ENCODE results near the gene PRKCH. TPM values are rescaled to one million over a fixed set of nuclear protein-coding genes. Genes with fewer than 3 reads are reported as not detected.

The PRKCH gene
- polyA plus RNA-seq, 3 donors, result 5.1 to 19.7 (median 10.1) TPM

DNA sequence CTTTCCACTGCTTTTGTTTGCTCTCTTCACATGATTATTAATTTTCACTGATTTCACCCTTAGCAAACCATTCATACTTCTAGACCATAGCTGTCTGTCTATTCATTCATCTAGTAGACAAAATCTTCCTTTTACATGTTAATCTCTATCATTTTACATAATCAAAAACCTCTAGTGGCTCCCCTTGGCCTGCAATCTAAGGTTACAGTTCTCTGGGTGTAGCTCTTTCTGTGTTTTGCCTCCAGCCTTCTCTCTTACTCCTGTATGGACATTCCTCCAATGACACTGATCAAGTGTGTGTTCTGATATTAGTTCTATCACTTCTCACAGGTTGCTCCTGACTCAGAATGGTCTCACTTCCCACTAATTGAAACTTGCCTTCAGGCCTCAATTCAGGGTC, 56.4 kb downstream of the PRKCH start:
- H3K27ac ChIP-seq (ENCODE audit: low read depth, low read length), result no peak overlapping the region

DNA sequence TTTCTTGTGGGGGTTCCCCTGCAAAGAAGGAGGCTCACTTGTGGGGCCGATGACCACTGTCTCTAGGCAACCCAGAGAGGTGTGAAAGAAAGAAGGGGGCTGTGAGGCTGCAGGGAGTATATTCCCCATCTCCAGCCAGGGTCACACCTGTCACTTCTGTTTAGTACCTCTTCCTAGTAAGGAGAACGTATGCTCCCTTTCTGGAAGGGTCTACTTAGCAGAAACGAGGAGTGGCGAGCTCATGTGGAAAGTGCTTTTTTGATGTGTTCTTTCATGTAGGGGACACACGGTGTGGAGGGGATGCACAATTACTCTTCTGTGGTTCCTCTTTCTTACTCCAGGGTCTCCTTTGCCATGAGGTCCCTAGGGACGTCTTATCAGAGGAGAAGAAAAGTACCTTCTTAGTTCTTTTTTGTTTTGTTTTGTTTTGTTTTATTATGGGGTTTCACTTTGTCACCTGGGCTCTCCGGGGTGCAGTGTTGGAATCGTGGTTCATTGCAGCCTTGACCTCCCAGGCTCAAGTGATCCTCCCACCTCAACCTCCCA, 58.3 kb downstream of the PRKCH start:
- H3K27ac ChIP-seq (ENCODE audit: low read depth, low read length), result no peak overlapping the region
- WGBS, 3 donors, result 79 to 91% (median 81%) methylated on average over 8 of the region's 8 CpGs

DNA sequence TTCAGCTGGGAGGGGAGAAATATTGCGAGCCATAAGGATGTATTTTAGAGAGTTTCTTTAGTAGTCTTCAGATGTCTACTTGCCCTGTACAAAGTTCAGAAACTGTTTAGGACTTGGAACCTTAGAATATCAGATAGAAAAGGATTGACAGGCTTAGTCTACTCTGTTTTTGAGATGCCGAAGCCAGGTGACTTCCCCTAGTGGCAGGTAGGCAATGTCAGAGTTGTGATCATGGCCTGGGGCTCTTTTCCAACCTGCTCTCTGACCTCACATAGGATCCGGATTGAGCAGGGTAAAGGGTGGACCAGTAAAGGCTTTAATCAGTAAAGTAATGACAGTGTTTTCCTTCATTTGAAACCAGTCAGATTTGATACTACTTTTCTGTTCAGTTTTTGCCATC, 59.6 kb downstream of the PRKCH start:
- 85 to 92% (median 86%) methylated on average over 3 of the region's 3 CpGs for WGBS, 3 donors
- H3K27ac ChIP-seq (ENCODE audit: low read depth, low read length), result no peak overlapping the region

DNA sequence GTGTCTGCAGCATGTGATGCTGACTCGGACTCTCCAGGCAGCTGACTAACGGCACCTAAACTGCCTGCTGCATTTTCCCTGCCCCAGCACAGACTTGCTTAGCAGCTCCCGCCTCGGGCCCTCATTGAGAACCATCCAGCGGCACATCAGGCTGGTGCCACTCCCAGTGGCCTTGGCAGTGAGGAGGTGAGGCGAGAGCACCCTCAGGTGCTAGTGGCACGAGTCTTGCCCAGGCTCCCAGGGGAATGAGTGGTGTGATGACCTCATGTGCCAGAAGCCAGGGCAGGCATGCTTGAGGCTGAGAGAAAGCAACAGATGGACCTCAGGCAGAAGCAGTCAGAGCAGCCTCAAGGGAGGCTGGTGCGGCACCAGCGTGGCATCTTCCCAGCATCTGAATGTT, 60.2 kb downstream of the PRKCH start:
- 49 to 88% (median 87%) methylated on average over 9 of the region's 9 CpGs for WGBS, 3 donors
- no peak overlapping the region for H3K27ac ChIP-seq (ENCODE audit: low read depth, low read length)

DNA sequence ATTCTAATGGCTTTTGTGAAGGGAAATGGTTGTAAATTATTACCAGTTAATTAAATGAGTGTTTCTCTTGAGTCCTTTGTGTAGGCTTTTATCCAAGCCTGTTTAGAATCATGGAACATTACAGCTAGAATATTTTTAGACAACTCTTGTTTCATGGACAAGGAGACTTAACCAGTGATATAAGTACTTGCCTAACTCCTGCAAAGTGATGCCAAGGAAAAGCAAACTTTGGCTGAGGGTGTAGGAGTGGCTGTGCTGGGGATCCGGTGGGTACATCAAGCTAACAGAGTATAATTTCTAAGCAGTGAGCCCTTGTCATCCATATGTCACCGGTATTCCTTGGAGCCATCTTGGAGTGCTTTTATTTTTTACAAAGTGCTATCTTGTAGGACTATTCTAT, 61.5 kb downstream of the PRKCH start:
- no peak overlapping the region for H3K27ac ChIP-seq (ENCODE audit: low read depth, low read length)
- 81 to 87% (median 87%) methylated on average over 2 of the region's 2 CpGs for WGBS, 3 donors

DNA sequence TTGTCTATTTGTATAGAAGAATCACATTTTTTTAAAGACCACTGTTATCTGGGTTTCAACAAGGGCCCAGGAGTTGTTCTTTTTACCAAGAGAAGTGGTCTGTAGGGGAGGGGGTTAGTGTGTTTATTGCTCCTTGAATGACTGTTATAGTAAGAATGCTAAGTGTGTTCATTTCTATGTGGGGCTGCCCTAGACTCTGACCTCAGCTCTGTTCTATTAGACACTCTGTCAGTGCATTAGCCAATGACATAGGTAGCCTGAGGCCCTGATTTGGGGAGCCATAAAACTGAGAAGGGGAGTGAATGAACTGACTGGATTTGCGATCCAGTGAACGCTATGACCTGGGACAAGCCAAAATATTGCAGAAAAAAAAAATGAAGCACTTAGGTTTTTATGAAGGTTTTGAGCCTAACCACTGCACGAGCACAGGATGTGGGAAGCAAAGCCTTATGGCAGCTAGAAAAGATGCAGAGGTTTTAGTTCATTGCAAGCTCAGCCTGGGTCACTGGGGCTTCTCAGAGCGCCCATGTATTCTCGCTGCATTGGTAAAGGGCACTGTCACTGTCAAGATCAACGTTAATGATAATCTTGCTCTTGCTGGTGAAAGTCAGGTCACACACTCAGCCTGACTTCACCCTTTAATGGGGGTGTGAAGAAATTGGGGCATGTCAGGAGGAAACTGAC, 63.8 kb downstream of the PRKCH start:
- H3K27ac ChIP-seq (ENCODE audit: low read depth, low read length), result no peak overlapping the region
- WGBS, 3 donors, result 46 to 77% (median 56%) methylated on average over 6 of the region's 6 CpGs

DNA sequence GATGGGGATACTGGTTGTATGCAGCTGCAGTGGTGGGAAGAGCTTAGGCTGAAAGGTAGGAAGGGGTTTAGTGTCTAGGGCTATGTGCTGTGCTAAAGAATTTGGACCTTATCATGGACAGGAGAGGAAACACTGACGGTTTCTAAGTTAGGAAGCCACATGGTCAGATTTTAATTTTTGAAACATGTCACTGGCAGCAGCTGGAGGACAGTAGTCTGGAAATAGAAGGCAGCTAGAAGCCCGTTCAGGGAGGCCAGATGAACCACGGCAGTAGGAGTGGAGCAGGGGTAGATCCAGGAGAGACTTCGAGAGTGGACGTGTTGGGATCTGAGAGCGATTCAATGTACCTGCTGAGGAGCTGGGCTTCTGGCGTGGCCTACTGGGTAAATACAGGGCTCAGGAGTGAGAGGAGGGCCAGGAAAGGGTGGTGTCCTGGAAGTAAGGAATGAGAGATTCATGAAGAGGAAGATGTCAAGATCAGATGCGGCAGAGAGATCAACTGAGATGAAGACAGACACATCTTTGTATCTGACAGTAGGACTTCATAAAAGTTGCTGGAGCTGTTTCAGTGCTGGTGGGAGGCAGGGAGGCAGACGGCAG, 64.9 kb downstream of the PRKCH start:
- 87 to 91% (median 89%) methylated on average over 9 of the region's 9 CpGs for WGBS, 3 donors
- H3K27ac ChIP-seq (ENCODE audit: low read depth, low read length), result no peak overlapping the region

DNA sequence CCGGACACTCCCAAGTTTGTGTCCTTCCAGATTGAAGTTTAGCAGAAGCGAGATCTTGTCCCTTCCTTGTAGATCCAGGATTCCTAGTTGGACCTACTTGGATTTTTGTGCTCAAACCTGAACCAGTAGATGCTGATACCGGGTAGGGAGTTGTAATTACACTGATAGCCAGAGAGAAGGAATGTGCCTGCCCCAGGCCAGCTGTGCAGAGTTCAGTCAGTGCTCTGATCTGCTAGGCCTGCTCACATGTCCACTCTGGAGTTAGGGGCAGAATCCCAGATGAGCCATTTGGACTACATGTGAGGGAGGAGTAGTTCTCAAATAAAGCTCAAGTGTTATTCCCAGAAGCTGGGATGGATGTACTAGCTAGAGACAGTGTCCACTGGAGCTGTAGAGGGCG, 65.7 kb downstream of the PRKCH start:
- WGBS, 3 donors, result 77 to 89% (median 79%) methylated on average over 4 of the region's 4 CpGs
- H3K27ac ChIP-seq (ENCODE audit: low read depth, low read length), result no peak overlapping the region

DNA sequence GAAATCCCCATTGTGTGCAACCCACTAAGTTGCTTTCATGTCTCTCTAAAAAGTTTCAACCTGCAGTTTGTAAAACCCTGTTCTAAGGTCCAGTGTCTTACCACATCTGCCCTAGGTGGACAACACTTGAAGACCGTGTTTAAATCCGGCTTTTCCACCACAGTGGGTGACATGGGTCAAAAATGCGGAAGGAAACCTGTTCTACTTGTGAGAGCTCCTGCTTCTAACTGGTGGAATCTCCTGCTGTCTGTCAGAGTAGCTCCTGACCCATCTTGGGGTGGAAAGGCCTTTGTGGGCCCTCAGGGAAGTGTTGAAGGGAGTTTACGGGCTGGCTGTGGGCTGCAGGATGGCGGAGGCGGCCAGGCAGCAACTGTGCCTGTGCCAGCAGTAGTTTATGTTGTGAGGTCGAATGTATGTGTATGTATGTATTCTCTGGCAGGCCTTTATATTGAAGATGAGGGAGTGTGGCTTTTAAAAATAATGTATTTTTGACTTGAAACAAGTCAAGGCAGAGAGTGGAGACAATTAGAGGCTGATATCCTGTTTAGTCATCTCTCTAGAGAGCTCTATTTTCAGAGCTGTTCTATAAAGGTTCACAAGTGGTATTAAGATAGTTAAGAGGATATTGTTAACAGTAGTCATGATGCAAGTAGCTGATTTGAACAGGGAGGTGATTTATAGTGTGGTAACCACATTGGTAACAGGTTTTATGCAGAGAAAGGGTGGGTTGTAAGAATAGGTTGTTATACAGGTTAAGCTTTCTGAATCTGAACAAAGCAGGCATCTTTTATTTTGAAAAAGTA, 67.0 kb downstream of the PRKCH start:
- WGBS, 3 donors, result 50 to 79% (median 59%) methylated on average over 7 of the region's 7 CpGs
- no peak overlapping the region for H3K27ac ChIP-seq (ENCODE audit: low read depth, low read length)

DNA sequence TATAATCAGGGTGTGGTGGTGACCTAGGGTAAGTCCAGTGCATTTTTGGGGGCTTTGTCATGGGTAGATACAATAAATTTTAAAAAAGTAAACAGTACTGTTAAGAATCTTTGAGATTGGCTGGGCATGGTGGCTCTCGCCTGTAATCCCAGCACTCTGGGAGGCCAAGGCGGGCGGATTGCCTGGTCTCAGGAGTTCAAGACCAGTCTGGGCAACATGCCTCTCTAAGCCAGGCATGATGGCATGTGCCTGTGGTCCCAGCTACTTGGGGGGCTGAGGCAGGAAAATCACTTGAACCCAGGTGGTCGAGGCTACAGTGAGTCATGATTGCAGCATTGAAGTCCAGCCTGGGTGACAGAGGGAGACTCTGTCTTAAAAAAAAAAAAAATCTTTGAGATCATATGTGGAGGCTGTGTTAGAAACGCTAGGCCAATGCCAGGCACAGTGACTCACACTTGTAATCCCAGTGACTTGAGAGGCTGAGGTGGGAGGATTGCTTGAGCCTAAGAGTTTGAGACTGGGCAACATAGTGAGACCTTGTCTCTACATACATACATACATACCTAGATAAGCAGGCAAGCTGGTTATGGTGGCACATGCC, 67.7 kb downstream of the PRKCH start:
- 81 to 87% (median 84%) methylated on average over 5 of the region's 5 CpGs for WGBS, 3 donors
- no peak overlapping the region for H3K27ac ChIP-seq (ENCODE audit: low read depth, low read length)

DNA sequence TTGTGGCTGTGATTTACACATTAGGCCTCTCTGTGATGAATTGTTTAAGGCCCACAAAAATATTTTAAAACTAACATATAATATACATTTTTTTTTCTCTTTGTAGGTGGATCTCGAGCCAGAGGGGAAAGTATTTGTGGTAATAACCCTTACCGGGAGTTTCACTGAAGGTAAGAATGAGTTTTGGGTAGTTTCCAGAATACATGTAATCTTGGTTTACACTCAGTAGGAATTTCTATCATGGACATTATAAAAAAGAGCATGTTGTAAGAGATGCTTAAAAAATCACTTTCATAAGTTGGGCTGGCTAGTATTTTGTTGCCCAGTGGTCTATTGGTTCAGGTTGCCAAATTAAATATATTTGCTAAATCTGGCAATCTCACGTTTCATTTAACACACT, 69.7 kb downstream of the PRKCH start:
- 68 to 78% (median 76%) methylated on average over 3 of the region's 3 CpGs for WGBS, 3 donors
- no peak overlapping the region for H3K27ac ChIP-seq (ENCODE audit: low read depth, low read length)

DNA sequence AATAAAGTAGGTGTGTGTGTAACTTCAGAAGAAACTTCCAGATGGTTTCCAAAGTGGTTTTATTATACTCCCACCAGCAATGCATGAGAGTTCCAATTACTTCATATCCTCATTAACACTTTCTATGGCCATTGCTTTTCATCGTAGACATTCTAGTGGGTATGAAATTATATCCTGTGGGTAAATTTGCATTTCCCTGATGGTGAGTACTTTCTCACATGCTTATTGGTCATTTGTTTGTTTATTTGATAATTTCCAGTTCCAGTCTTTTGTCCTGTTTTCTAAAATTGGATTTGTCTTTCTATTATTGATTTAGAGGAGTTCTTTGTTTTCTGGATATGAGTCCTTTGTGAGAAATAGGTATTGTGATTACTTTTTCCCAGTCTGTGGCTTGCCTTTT, 70.9 kb downstream of the PRKCH start:
- 54 to 81% (median 70%) methylated on average over 1 of the region's 1 CpG for WGBS, 3 donors
- H3K27ac ChIP-seq (ENCODE audit: low read depth, low read length), result no peak overlapping the region

DNA sequence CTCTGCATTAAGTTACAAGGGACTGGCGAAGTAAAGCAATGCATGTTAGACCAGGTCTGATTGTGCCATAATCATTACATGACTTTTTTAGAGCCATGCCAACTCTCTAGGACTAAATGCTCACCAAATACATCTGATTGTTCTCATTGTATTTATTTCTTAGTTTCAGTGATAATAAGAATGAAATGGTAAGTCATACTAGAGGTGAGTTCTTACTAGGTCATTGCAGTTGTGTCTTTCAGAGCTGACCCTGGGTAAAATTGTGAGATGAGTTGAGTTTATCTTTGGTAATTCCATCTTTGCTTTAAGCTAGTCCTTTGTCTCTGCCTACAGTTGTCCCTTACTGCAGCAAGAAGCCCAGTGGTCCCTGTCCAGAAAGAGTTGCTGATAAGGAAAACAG, 73.2 kb downstream of the PRKCH start:
- WGBS, 3 donors, result 100% methylated on average over 1 of the region's 1 CpG
- H3K27ac ChIP-seq (ENCODE audit: low read depth, low read length), result no peak overlapping the region

DNA sequence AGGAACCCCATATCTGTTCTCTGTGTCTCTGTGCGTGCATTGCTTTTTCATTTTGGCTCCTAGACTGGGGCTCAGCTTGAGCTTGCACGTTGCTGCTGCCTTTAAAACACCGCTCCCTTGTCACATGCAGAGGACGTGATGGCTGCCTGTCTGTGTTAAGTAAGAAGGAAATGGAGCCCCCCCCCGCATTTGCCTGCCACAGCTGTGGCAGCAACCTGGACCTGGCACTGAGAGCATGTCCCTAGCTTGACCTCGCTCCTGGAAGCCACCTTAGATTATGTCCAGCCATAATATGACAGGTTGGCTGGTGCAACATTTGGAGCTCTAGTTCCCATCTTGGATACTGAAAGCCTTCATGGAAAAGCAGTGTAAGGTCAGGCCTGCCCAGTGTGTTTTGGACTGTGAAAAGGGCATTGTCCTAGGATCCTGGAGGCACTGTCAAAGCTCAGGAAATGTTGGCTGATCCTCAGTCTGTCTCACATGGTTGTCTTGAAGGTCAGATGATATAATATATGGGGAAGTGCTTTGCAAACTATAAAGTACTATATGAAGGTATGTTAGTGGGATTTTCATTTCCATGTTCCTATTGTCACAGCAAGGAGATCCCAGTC, 73.8 kb downstream of the PRKCH start:
- no peak overlapping the region for H3K27ac ChIP-seq (ENCODE audit: low read depth, low read length)
- WGBS, 3 donors, result 51 to 75% (median 60%) methylated on average over 6 of the region's 6 CpGs

DNA sequence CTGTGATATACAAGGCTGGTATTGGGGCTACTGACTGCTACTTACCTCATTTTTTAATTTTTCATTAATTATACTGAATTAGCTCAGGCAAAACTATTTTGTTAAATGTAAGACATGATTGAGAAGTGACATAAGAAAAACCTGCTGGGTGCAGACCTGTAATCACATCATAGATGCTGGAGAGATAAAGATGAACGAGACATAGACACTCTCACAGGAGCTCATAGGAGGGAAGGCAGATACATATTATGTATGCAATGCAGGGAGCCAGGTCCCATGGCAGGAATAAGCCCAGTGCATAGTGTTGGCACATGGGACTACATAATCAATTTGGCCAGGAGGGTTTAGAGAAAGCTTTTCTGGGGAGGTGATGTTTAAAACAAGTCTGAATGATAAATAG, 74.9 kb downstream of the PRKCH start:
- no peak overlapping the region for H3K27ac ChIP-seq (ENCODE audit: low read depth, low read length)
- WGBS, 3 donors, result 79 to 91% (median 90%) methylated on average over 1 of the region's 1 CpG

DNA sequence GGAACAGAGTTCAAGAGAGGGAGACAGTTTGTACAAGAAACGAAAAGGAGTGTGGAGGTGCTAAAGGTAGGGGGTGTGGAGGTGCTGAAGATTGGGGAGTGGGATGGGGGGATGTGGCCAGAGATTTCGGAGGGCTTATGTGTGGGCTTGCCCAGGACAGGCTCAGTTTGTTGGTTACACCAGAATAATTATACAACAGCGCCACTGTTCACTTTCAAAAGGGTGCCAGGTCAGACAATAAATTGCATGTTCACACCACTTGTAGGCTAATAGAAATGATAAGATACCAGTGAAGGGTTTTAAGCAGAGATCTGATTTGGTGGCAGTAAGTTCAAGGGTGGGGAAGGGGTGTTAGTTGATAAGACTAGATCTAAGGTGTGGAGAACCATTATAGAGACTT, 75.3 kb downstream of the PRKCH start:
- no peak overlapping the region for H3K27ac ChIP-seq (ENCODE audit: low read depth, low read length)
- 90 to 96% (median 93%) methylated on average over 3 of the region's 3 CpGs for WGBS, 3 donors

DNA sequence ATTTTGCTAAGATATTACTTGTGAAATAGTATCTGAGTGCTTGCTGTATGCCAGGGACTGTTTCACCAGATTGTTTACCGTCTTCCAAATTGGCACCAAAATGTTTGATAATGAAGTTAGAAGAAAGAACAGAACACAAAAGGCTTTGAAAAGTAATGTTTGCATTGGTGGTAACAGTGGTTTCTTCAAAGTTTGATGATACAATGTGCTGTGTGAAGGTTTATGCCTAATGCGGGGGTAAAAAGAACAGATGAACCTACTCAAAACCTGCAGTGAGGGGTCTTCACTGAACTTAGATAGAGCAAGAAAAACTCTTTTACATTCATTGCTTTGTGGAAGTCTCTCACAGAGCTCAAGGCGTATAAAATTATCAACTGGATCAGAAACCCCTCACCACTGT, 76.2 kb downstream of the PRKCH start:
- WGBS, 3 donors, result 80 to 93% (median 86%) methylated on average over 3 of the region's 3 CpGs

DNA sequence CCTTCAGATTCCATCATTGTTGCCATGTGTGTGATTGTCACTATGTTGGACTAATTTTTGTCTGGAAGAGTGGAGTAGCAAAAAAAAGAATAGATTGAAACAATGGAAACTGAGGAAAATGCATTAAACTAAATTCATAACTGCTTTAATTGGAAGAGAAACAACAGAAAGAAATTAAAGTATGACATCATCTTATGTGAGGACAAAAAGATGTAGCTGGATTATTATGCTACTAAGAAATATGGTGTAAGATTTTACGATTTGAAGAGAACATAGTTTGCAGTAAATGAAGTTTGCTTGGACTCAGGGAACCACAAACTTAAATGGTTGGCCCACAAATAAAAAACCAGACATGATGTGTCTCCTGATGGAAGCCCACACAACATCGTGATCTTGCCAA, 76.8 kb downstream of the PRKCH start:
- WGBS, 3 donors, result 86 to 94% (median 94%) methylated on average over 2 of the region's 2 CpGs
- no peak overlapping the region for H3K27ac ChIP-seq (ENCODE audit: low read depth, low read length)

More for the DNA sequence above, 76.2 kb downstream of the PRKCH start:
- H3K27ac ChIP-seq (ENCODE audit: low read depth, low read length), result no peak overlapping the region

DNA sequence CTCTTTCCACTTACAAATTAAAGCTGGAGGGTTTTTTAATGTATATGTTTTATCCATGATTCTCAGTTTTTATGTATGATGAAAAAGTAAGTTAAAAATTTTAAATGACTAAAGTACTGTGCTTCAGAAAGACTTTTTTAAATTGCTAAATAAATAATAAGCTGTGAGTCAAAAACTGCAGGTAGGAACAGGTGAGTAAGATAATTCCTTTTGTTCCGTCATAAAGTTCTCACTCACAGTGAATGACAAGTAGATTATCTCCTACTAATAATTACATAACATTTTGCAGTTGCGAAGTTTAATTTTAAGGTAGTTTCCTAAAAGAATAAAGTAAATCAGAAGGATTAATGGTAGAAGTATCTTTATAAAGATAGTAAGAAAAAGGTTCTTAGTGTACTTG, 78.0 kb downstream of the PRKCH start:
- WGBS, 3 donors, result 84 to 90% (median 88%) methylated on average over 2 of the region's 2 CpGs
- H3K27ac ChIP-seq (ENCODE audit: low read depth, low read length), result no peak overlapping the region
